GM19099 (cell line): ENCODE results near the gene CEACAM4.

Experiments used
- POLR2A ChIP-seq: IDR thresholded peaks from 3 replicates; pipeline ENCODE4 v1.6.1; 2011; ENCODE audit warnings: low read depth; ENCODE audit not compliant: insufficient read length; ENCODE audit errors: extremely low read depth

CEACAM4 gene

DNA sequence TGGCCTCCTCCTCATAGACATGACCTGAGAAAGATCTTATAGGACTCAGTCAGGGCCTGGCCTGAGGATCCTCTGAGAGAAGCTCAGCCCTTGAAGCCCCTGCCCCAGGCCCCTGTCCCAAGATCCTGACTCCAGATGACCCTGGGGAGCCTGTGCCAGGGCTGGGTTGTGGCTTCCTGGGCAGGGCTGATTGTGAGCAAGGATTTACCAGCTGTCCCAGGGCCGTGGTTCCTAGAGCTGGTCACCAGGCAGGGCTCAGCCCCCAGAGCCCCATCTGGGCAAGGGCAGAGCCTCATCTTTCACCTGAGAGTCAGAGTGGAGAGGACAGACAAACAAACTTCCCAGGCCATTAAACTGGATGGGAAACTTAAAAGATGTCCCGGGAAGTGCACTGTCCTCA is 49.0 kb downstream of the CEACAM4 start:
- no peak for TF ChIP-seq POLR2A

DNA sequence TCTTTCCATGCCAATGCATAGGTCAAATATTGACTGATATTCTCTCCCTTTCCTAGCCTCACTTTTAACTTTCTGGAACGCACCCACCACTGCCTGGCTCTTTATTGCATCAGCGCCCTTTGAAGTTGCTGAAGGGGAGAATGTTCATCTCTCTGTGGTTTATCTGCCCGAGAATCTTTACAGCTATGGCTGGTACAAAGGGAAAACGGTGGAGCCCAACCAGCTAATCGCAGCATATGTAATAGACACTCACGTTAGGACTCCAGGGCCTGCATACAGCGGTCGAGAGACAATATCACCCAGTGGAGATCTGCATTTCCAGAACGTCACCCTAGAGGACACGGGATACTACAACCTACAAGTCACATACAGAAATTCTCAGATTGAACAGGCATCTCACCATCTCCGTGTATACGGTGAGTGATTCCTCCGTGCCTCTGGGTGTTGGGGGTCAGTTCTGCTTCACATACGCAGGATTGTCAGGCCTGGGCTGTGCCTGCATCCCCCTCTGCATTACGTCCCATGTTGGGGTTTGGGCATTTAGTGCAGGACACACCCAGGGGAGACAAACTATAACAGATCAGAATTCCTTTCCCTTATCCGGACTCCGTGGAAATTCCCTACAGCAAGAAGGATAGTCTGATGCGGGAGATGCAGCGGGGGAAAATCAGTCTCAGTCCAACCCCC is 49.6 kb downstream of the CEACAM4 start:
- no peak for TF ChIP-seq POLR2A

- TF ChIP-seq POLR2A = peak; percentile 57
Observed at GRCh38 chr19:41575998-41576397, 50.9 kb downstream of the CEACAM4 start, which contains the start of gene CEACAM21. Gene CEACAM21 (plus strand): TSS chr19:41576166. CDS start chr19:41576275, 109 bp downstream.

- TF ChIP-seq POLR2A = no peak
Observed at GRCh38 chr19:41570639-41571112, 56.2 kb downstream of the CEACAM4 start.

- no peak for TF ChIP-seq POLR2A
Observed at GRCh38 chr19:41570179-41570578, 56.7 kb downstream of the CEACAM4 start.

DNA sequence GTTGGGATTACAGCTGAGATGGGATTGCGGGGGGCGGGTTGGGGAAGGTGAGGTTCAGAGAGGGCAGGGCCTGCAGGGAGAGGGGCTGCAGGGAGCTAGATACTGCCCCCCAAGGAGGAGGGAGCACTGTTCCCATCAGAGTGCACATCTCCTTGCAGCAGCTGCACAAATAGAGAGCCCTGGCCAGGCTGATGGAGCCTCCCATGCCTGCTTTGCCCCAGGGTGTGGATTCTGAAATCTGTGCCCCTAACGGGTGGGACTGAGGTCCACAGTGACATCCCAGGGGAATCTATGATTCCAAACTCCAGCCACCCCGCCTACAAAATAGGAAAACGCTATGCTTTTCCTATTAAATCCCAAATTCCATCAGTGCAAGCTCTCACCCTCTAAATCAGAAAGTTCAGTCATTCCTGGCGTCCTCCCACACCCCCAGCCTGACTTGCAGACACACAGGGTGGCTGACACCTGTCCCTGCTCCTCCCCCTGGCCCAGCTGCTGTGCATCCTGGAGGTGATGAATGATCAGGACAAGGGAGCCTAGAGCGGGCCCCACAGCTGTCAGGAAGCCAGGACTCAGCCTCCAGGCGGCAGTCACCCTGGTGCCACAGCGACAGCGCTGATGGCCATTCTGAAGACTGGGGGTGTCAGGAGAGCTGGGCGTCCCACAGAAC is 57.3 kb downstream of the CEACAM4 start:
- TF ChIP-seq POLR2A = no peak
